ENCODE results near the gene BPTF.

GRCh38 chr17:67779098-67779672, 46.1 kb upstream of the BPTF start:
- TF ChIP-seq REST (IDR thresholded peaks at IDR 0.05; ENCODE audit: insufficient read depth in 1 of 2, low read depth in 2 of 2, low read length in 2 of 2) (no peak), POLR2AphosphoS5 (IDR thresholded peaks at IDR 0.05; ENCODE audit: low read depth, low read length) (no peak), TAF1 (IDR thresholded peaks at IDR 0.05; ENCODE audit: borderline replicate concordance, insufficient read depth, low read length) (no peak)
